ENCODE results near the gene COPRS.

DNA sequence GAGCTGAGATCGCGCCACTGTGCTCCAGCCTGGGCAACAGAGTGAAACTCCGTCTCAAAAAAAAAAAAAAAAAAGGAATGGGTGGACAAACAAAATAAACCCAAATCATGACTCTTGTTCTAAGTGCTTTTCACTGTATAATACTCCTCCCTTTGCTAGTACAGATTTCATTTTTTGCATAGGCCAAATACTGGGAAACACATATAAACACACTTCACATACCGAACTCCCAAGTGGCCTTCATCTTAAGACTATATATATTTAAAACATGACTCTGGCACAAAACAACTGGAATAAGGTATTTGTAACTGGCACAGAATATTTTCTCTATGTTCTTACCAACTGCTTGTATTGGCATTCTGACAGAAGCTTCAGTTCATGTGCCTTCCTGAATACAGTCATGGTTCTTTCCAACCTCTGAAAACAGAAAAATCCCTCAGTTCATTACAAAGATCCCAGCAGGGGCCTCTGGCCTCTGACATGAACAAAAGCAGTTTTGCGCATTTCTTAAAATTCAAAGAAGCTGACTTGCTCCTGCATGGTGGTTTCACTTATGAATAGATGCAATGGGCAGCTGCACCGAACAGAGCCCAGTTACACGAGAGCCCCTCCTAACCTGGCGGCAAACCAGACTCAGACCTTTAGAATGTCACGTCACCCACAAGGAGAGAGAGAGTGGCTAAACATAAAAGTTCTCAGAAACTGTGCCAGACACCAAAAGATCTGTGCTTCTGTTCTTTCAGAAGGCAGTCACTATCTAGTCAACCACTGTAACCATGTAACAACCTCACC lies 19.1 kb upstream of the COPRS start:
- TF ChIP-seq, protein P1, sequence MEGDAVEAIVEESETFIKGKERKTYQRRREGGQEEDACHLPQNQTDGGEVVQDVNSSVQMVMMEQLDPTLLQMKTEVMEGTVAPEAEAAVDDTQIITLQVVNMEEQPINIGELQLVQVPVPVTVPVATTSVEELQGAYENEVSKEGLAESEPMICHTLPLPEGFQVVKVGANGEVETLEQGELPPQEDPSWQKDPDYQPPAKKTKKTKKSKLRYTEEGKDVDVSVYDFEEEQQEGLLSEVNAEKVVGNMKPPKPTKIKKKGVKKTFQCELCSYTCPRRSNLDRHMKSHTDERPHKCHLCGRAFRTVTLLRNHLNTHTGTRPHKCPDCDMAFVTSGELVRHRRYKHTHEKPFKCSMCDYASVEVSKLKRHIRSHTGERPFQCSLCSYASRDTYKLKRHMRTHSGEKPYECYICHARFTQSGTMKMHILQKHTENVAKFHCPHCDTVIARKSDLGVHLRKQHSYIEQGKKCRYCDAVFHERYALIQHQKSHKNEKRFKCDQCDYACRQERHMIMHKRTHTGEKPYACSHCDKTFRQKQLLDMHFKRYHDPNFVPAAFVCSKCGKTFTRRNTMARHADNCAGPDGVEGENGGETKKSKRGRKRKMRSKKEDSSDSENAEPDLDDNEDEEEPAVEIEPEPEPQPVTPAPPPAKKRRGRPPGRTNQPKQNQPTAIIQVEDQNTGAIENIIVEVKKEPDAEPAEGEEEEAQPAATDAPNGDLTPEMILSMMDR (IDR thresholded peaks at IDR 0.05): no peak
- TF ChIP-seq POLR2A (IDR thresholded peaks at IDR 0.05): no peak
